Testis (tissue), 3 donors: ENCODE measurements around the gene OR8H3. TPM values are rescaled to one million over a fixed set of nuclear protein-coding genes. Genes with fewer than 3 reads are reported as not detected.

ENCODE experiments used
- DNase-seq: peaks from one replicate; pipeline ENCODE4 v3.0.0-alpha.2; 2019
- H3K27ac ChIP-seq, 2 donors: fragments of 200-600 bp; sonication (generic); one replicate each; pipeline ENCODE4 v1.5.1; 2019
- H3K27me3 ChIP-seq: fragments of 200-600 bp; sonication (generic); one replicate; pipeline ENCODE4 v1.5.1; 2019
- H3K36me3 ChIP-seq: fragments of 200-600 bp; sonication (generic); one replicate; pipeline ENCODE4 v1.5.1; 2017; ENCODE audit warnings: low read depth; ENCODE audit errors: missing control alignments
- H3K4me1 ChIP-seq: fragments of 200-600 bp; sonication (generic); one replicate; pipeline ENCODE4 v1.5.1; 2019
- H3K4me3 ChIP-seq, 2 donors: fragments of 200-600 bp; sonication (generic); one replicate each; pipeline ENCODE4 v1.5.1; 2017 to 2019
- H3K9me3 ChIP-seq: fragments of 200-600 bp; sonication (generic); one replicate; pipeline ENCODE4 v1.5.1; 2017
- CTCF ChIP-seq, 3 experiments: fragments of 450-650 bp in 2 of 3; fragments of 200-600 bp in 1 of 3; sonication (generic) in 1 of 3; IDR thresholded peaks; one replicate each; pipeline ENCODE4 v1.5.1; 2016 to 2019; ENCODE audit warnings: antibody characterized with exemption in 3 of 3, mild to moderate bottlenecking in 2 of 3, moderate library complexity in 1 of 3
- POLR2A ChIP-seq: fragments of 450-650 bp; IDR thresholded peaks from one replicate; pipeline ENCODE4 v1.6.1; 2017; ENCODE audit warnings: antibody characterized with exemption, mild to moderate bottlenecking, moderate library complexity
- WGBS, 2 donors: methylation state at CpG; one replicate each; pipeline ENCODE4 v1.1.5; 2018; 5-methylcytosine and 5-hydroxymethylcytosine counted together
- intact Hi-C: fragments of 100-400 bp; cut with DNase I; formaldehyde crosslinking; loops from one replicate; pipeline ENCODE4 v1.15.1; 2023; ENCODE audit warnings: low total_unique reads
- polyA plus RNA-seq: library from polyadenylated mRNA; stranded (reverse); fragments of 350-450 nt; fragmentation: Illumina TruSeq; extraction: RNeasy Lipid Tissue Mini Kit (QIAGEN cat#74804); gene quantifications from one replicate; pipeline ENCODE4 v1.2.3, GENCODE V29; 2014; ENCODE audit warnings: low read depth, low replicate concordance; ENCODE audit not compliant: insufficient read depth
- small RNA-seq, 2 donors: library from RNA; depleted of rRNA; stranded (forward); fragments of <200 nt; gene quantifications; one replicate each; pipeline ENCODE3, GENCODE V24; 2016
- total RNA-seq, 2 donors: library from RNA; depleted of rRNA; stranded (reverse); fragments of >200 nt; gene quantifications; one replicate each; pipeline ENCODE4 v1.2.3, GENCODE V29; 2016

Gene OR8H3
- total and polyA plus RNA-seq, 3 donors from 2014 or later: not detected

GRCh38 chr11:56172256-56172830 lies 50.2 kb downstream of the OR8H3 start:
- TF ChIP-seq POLR2A: no peak
- TF ChIP-seq CTCF (IDR thresholded peaks at IDR 0.05): no peak
- intact Hi-C loops: no loop called here
- 55% methylated on average over 3 of the region's 3 CpGs for WGBS, 2 donors
- Histone ChIP-seq H3K9me3 (no peaks in the 10 kb centered on the region), H3K4me3 (no peak overlapping the region), H3K36me3 (no peaks in the 10 kb centered on the region), H3K27me3 (no peaks in the 10 kb centered on the region), H3K4me1 (no peaks in the 10 kb centered on the region), H3K27ac (no peak overlapping the region)
- no peak for DNase-seq

Small RNAs within 50 kb of the gene (small RNA-seq; reads per million reads assigned to genes)
- gene OR8I4P: 0 reads per million in 2 donors

Other genes with a start within 250 kb of the OR8H3 start
- under 1 TPM in 1 of 2 donors, not detected in 1; 0.56 TPM for gene TRIM51, start 239.1 kb upstream of the OR8H3 start, total RNA-seq
- 0.20 TPM for gene TRIM51, start 239.1 kb upstream of the OR8H3 start, polyA plus RNA-seq
- gene OR5W2, start 207.8 kb upstream of the OR8H3 start, total RNA-seq: not detected
- gene OR5W2, start 207.8 kb upstream of the OR8H3 start, polyA plus RNA-seq: not detected
- not detected for gene OR5I1, start 186.0 kb upstream of the OR8H3 start, total RNA-seq
- gene OR5I1, start 186.0 kb upstream of the OR8H3 start, polyA plus RNA-seq: not detected
- gene OR10AG1, start 152.4 kb upstream of the OR8H3 start, total RNA-seq: under 1 TPM in 1 of 2 donors, not detected in 1; 0.19 TPM
- not detected for gene OR10AG1, start 152.4 kb upstream of the OR8H3 start, polyA plus RNA-seq
- not detected for gene OR5F1, start 127.7 kb upstream of the OR8H3 start, total RNA-seq
- gene OR5F1, start 127.7 kb upstream of the OR8H3 start, polyA plus RNA-seq: not detected
- under 1 TPM in 1 of 2 donors, not detected in 1; 0.16 TPM for gene OR5AS1, start 94.7 kb upstream of the OR8H3 start, total RNA-seq
- not detected for gene OR5AS1, start 94.7 kb upstream of the OR8H3 start, polyA plus RNA-seq
- not detected for gene OR8I2, start 29.1 kb upstream of the OR8H3 start, total RNA-seq
- not detected for gene OR8I2, start 29.1 kb upstream of the OR8H3 start, polyA plus RNA-seq
- gene OR8H2, start 18.7 kb upstream of the OR8H3 start, total RNA-seq: not detected
- not detected for gene OR8H2, start 18.7 kb upstream of the OR8H3 start, polyA plus RNA-seq
- gene OR8J3, start 17.8 kb downstream of the OR8H3 start, total RNA-seq: not detected
- not detected for gene OR8J3, start 17.8 kb downstream of the OR8H3 start, polyA plus RNA-seq
- under 1 TPM in 1 of 2 donors, not detected in 1; 0.87 TPM for gene OR8K5, start 37.9 kb downstream of the OR8H3 start, total RNA-seq
- not detected for gene OR8K5, start 37.9 kb downstream of the OR8H3 start, polyA plus RNA-seq
- gene OR5J2, start 54.2 kb downstream of the OR8H3 start, total RNA-seq: not detected
- gene OR5J2, start 54.2 kb downstream of the OR8H3 start, polyA plus RNA-seq: not detected
- not detected for gene OR5T2, start 111.9 kb downstream of the OR8H3 start, total RNA-seq
- gene OR5T2, start 111.9 kb downstream of the OR8H3 start, polyA plus RNA-seq: not detected
- gene OR5T3, start 129.9 kb downstream of the OR8H3 start, total RNA-seq: not detected
- not detected for gene OR5T3, start 129.9 kb downstream of the OR8H3 start, polyA plus RNA-seq
- not detected for gene OR5T1, start 151.8 kb downstream of the OR8H3 start, total RNA-seq
- not detected for gene OR5T1, start 151.8 kb downstream of the OR8H3 start, polyA plus RNA-seq
- gene OR8H1, start 169.9 kb downstream of the OR8H3 start, total RNA-seq: under 1 TPM in 1 of 2 donors, not detected in 1; 0.08 TPM
- gene OR8H1, start 169.9 kb downstream of the OR8H3 start, polyA plus RNA-seq: not detected
- not detected for gene OR8K3, start 192.8 kb downstream of the OR8H3 start, total RNA-seq
- gene OR8K3, start 192.8 kb downstream of the OR8H3 start, polyA plus RNA-seq: not detected
- gene OR8K1, start 223.7 kb downstream of the OR8H3 start, total RNA-seq: not detected
- gene OR8K1, start 223.7 kb downstream of the OR8H3 start, polyA plus RNA-seq: not detected
- not detected for gene OR8J1, start 231.9 kb downstream of the OR8H3 start, total RNA-seq
- not detected for gene OR8J1, start 231.9 kb downstream of the OR8H3 start, polyA plus RNA-seq